NCI-H510A treated with DMSO at 0.1 percent for 48 hours (cell line): Measurements from ENCODE around the gene IL34.
"Not testable (repeated sequence)": the region's sequence is repeated elsewhere in the genome, so short reads cannot be mapped to it uniquely, and the experiment has no call there.

ENCODE experiments used
- DNase-seq: peaks from one replicate; lab custom pipeline; 2025; lab: John Stamatoyannopoulos, UW

IL34 gene

GRCh38 chr16:70658921-70659320 lies 12.6 kb downstream of the IL34 start:
- DNase-seq: no peak

GRCh38 chr16:70659546-70659945 lies 13.2 kb downstream of the IL34 start:
- no peak for DNase-seq

- DNase-seq: no peak
Observed at GRCh38 chr16:70659953-70660671, 13.8 kb downstream of the IL34 start.

DNA sequence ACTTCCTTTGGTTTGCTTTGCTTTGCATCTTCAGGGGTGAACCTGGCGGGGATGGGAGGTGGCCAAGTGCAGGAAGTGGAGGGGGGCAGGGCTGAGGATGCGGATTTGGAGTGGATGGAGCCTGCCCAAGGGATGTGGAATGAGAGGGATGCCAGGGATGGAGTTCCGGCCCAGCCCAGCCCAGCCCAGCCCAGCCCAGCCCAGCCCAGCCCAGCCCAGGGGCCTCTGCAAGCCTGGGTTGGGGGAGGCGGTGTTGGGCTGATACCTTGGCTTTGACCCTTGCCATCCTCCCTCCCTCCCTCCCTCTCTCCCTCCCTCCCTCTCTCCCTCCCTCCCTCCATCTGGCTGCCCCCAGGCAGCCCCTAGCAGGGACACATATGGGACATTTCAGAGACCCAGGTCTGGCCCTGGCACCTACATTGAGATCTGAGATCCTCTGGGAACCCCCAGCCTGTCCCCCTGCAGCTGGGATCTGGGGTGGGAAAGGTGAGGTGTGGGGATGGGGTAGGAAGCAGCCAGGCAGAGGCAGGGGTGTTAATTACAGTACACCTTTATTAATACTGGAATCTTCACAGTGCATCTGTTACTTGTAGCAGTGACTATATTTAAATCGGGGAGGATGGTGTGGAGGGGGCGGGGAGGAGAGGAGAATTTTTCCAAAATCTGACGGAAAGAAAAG lies 14.5 kb downstream of the IL34 start:
- no peak for DNase-seq

DNA sequence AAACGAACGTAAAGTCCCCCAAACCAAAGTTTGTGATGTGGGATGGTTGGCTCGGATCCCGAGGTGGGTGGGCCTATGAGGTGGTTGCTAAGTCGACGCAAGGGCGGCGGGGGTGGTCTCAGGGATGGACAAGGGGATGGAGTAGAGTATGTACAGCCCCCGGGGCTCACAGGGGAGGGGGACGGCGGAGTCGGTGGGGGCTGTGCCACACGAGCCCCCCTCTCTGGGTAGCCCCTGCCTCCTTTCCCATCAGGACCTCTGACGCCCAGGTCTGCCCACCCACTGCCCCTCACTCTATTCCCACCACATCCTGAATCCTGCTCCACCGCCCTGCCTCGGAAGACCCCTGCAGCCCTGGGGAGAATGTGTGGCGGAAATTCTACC lies 15.2 kb downstream of the IL34 start:
- no peak for DNase-seq

GRCh38 chr16:70661918-70662641 lies 15.7 kb downstream of the IL34 start:
- DNase-seq: no peak

DNA sequence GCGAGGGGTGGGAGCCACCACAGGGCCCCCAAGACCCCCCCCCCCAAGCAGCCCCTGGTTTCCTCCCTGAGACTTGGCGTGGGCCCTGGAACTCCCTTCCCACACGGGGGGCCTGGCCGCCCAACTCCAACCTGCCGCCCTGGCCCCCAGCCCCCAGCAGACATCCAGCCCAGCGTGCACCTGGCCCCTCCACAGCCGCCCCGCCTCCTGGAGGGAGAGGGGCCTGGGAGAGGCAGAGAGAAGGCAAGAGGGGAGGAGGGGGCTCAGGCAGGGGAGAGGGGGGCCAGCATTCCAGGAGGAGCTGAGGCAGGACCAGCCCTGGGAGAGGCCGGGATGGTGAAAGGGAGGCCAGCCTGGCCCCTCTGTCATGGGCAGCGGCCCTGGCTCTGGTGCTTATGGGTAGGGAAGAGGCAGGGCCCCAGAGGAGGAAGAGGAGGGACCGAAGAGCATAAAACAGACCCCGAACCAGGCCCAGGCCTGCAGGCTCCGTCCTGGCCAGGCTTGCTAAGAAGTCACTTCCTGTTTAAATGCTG lies 16.7 kb downstream of the IL34 start:
- no peak for DNase-seq

- no peak for DNase-seq
Observed at GRCh38 chr16:70663524-70664324, 17.4 kb downstream of the IL34 start.

- DNase-seq: no peak
Observed at GRCh38 chr16:70664325-70665112, 18.2 kb downstream of the IL34 start.

DNA sequence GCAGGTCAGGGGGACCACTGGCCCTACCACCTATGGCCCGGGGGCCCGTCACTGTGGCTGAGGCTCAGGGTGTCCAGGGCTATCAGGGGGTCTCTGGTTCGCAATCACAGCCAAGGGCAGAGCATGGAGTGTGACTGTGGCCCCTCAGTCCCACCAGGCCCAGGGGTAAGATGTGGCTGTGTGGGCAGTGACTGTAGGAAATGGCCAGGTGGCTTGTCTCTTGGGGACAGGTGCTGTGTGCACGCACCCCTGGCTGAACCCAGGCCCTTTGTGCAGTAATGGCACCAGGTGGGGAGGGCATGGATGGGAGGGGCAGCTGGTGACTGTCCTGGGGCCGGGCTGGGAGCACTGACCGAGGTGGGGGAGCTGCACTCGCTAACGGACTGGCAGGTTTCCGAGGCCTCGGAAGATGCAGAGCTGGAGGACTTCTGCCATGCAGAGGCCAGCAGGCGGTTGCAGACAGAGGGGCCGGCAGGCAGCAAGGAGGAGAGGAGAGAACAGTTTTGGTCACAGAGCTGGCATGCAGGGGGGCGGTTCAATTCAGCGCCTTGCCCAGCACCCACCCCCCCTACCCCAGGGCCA lies 18.8 kb downstream of the IL34 start:
- no peak for DNase-seq

DNA sequence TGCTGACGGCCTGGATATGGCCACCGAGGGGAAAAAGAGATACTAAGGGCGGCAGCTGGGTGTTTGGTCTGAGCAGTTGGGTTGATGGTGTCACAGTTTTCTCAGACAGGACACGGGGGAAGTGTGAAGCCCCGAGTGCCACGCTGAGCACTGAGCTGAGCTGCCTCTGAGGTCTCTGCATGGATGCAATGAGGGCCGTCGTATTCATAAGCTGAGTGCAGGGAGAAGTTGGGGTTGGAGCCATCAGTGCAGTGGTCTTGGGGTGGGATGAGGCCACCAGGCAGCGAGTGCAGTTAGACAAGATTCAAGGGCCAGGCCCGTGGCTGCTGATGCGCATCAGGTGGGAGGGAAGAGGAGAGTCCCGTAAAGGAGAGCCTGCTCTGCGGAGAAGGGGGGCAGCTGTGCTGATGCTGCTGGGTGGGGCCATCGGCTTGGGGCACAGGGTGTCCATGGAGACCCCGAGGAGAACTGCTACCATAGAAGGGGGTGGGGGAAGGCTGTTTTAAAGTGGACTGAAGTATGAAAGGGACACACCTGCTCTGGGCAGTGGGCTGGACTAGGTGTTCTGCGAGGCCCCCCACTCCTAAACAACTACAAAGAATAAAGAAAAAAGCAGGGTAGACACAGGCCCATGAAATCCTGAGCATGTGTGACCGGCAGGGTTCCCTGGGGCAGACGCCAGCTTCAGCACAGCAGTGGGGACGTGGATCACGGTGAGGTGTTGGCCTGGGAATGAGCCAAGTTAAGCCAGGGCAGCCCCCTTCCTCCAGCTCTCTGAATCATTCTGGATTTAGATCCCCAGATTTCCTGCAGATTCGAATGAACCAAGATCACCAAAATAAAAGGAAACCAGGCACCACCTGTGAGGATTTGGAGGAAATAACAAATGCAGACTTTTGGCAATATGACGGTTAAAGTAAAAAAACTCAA lies 19.7 kb downstream of the IL34 start:
- DNase-seq: no peak

DNA sequence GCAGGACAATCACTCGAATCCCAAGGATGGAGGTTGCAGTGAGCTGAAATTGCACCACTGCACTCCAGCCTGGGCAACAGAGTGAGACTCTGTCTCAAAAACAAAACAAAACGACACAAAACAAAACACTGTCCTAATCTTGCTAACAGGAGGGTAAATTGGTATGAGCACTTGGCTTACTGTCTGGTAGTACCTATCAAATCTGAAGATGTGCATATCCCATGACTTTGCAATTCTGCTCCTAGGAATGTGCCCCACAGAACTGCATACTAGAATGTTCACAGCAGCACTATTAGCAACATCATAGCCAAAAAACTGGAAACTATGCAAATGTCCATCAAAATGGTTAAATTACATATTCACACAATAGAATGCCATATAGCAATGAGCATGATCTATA lies 23.8 kb downstream of the IL34 start:
- DNase-seq: no peak

DNA sequence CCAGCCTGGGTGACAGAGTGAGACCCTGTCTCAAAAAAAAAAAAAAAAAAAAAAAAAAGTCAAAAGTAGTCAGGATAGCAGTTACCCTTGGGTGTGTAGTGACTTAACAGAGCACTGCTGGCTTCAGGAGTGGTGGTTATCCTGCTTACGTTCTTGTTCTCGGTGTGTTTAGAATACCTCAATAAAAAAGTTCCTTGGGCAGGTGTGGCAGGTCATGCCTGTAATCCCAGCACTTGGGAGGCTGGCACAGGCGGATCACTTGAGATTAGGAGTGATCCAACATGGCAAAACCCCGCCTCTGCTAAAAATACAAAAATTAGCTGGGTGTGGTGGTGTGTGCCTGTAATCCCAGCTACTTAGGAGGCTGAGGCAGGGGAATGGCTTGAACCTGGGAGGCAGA lies 24.6 kb downstream of the IL34 start:
- DNase-seq: not testable (repeated sequence)

DNA sequence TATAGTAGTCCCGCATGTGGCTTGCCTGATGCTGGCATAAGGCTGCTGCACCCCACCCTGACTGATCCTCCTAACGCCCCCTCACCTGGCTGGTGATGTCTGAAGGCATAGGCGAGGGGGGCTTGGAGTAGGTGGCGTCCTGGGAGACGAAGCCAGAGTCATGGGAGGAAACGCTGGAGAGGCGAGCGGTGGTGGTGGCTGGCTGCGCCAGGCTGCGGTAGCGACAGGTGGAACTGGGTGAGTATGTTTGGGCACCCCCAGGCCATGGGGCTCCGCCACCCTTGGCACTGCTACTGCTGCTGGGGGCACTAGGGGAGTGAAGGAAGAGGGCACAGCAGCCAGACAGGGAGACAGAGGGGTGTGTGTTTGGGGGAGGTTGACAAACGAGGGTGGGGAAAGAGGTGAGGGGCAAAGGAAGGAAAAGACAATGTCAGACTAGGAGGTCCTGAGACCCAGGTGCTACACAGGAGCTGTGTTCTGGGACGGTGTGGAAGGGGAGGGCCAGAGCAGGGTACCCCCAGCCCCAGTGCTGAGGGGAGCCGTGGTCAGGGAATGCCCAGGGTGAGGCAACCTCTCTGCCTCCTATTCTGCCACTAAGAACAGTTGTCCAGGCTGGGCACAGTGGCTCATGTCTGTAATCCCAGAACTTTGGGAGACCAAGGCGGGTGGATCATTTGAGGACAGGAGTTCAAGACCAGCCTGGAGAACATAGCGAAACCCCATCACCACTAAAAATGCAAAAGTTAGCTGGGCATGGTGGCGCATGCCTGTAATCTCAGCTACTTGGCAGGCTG lies 28.1 kb downstream of the IL34 start:
- no peak for DNase-seq

DNA sequence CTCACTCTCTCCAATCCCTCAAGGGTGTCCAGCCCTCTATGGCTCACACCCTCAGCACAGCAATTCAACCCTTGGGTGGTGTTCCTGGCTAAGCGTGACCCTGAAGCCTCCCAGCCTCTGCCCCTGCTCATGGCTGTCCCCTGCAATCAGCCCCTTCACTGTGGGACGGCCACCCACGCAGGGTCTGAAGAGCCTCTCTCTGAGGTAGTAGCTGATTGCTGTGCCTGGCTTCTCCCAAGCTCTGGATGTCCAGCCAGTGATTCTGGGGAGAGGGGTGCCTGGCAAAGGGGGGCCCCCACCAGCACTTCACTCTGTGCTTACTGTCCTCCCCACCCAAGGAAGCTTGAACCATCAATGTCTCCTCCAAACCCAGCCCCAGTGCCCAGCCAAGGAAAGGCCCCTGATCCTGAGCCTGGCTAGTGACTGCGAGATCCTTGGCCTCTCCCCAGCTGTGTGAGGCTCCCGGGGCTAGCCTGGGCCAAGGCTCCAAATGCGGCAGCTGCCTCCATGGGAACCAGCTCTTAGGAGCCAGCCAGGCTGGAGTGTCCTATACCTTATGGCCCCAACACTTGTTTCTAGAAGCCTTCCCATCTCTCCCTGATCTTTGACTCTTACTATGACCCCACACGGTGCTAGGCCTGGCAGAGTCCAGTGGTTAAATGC lies 29.6 kb downstream of the IL34 start:
- no peak for DNase-seq

- DNase-seq: no peak
Observed at GRCh38 chr16:70676675-70677498, 30.5 kb downstream of the IL34 start.

- no peak for DNase-seq
Observed at GRCh38 chr16:70677499-70678120, 31.3 kb downstream of the IL34 start.
